Measurements from ENCODE around the gene NDUFAF8. TPM values are rescaled to one million over a fixed set of nuclear protein-coding genes. Genes with fewer than 3 reads are reported as not detected.

NDUFAF8 gene
- total RNA-seq, 1 experiment from 2014 or later: 60.1 TPM

DNA sequence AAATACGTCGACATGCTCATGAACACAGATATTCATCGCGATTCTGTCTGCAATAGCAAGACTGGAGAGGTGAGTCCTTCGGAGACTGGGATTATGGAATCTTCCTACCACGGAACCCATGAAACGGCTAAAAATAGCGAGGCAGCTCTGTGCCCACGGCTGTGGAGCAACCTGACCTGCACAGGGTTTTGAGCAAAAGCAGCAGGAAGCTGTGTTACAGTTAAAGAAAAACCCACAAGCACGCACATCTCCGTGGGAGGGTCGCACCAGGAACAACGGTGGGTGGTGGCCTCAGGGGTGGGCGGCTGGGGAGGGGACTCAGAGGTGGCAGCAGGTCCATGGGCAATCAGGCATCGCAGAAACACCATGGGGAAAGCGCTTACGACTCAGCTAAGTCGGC lies 31.2 kb downstream of the NDUFAF8 start:
- Histone ChIP-seq H3K23ac (ENCODE audit: insufficient read length, low read depth, low read length) (no peak overlapping the region), H2BK15ac (ENCODE audit: low read depth, low read length) (no peak overlapping the region), H4K20me1 (ENCODE audit: control insufficient read depth, insufficient read depth, insufficient read length) (no peaks in the 10 kb centered on the region), H3K4me1 (ENCODE audit: insufficient read depth, low read length) (no peaks in the 10 kb centered on the region), H3K79me2 (ENCODE audit: insufficient read depth, low read length) (no peaks in the 10 kb centered on the region), H3K56ac (ENCODE audit: insufficient read length, low read depth, low read length) (no peak overlapping the region), H2BK120ac (ENCODE audit: low read depth, low read length, poor library complexity, severe bottlenecking) (no peak overlapping the region), H2BK12ac (ENCODE audit: insufficient read length, low read depth, low read length) (no peak overlapping the region), H2AK5ac (ENCODE audit: insufficient read length, low read length) (no peak overlapping the region), H4K8ac (replicated peaks; ENCODE audit: insufficient read length, low read depth, low read length) (no peak overlapping the region), H2BK5ac (ENCODE audit: insufficient read length, low read length) (no peak overlapping the region), H3K79me1 (ENCODE audit: insufficient read depth, low read depth, low read length, poor library complexity, severe bottlenecking) (no peaks in the 10 kb centered on the region), H3K27ac (ENCODE audit: insufficient read length, low read depth, low read length) (no peak overlapping the region), H2BK20ac (ENCODE audit: low read depth, low read length, poor library complexity, severe bottlenecking) (no peak overlapping the region), H3K14ac (ENCODE audit: insufficient read depth, low read length) (no peak overlapping the region), H3K23me2 (ENCODE audit: insufficient read length, low read depth, low read length, poor library complexity, severe bottlenecking) (peaks cover 2% of the 10 kb centered on the region), H3K4me2 (ENCODE audit: insufficient read depth, insufficient read length, low read length) (no peak overlapping the region), H3K9me3 (ENCODE audit: control insufficient read depth, low read depth, low read length) (no peaks in the 10 kb centered on the region), H3T11ph (ENCODE audit: low read length) (no peak overlapping the region), H3K18ac (ENCODE audit: insufficient read length, low read depth, low read length) (no peak overlapping the region), H2AFZ (ENCODE audit: low read length) (no peak overlapping the region), H3K27me3 (ENCODE audit: insufficient read depth, low read length) (no peaks in the 10 kb centered on the region), H4K5ac (ENCODE audit: insufficient read length, low read depth, low read length) (no peak overlapping the region), H3K9ac (ENCODE audit: extremely low read depth, insufficient read length, low read length) (no peak overlapping the region), H3K4ac (ENCODE audit: low read depth, low read length) (no peak overlapping the region), H4K91ac (ENCODE audit: insufficient read length, low read depth, low read length) (no peak overlapping the region)
- no CpG with 5 or more reads among the region's 18 CpGs for WGBS (ENCODE audit: extremely low coverage, insufficient read length, low lambda C conversion rate)
- DNase-seq: no peak
- H3K4me1 Mint-ChIP-seq: no peaks in the 10 kb centered on the region
- no peak overlapping the region for H3K4me3 Mint-ChIP-seq
- peaks cover 14 to 63% (median 53%) of the 10 kb centered on the region in 3 experiments for H3K36me3 Mint-ChIP-seq (ENCODE audit: insufficient read depth in 1 of 3, low read depth in 3 of 3)
- H3K27me3 Mint-ChIP-seq (ENCODE audit: low read depth): no peaks in the 10 kb centered on the region
- TF ChIP-seq, protein P1, sequence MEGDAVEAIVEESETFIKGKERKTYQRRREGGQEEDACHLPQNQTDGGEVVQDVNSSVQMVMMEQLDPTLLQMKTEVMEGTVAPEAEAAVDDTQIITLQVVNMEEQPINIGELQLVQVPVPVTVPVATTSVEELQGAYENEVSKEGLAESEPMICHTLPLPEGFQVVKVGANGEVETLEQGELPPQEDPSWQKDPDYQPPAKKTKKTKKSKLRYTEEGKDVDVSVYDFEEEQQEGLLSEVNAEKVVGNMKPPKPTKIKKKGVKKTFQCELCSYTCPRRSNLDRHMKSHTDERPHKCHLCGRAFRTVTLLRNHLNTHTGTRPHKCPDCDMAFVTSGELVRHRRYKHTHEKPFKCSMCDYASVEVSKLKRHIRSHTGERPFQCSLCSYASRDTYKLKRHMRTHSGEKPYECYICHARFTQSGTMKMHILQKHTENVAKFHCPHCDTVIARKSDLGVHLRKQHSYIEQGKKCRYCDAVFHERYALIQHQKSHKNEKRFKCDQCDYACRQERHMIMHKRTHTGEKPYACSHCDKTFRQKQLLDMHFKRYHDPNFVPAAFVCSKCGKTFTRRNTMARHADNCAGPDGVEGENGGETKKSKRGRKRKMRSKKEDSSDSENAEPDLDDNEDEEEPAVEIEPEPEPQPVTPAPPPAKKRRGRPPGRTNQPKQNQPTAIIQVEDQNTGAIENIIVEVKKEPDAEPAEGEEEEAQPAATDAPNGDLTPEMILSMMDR (conservative IDR thresholded peaks at IDR 0.05): no peak
- H3K27ac Mint-ChIP-seq: no peak overlapping the region
- H3K9me3 Mint-ChIP-seq: no peaks in the 10 kb centered on the region
